Prostate gland (tissue), 2 donors: ENCODE measurements around the gene TMEM44. TPM values are rescaled to one million over a fixed set of nuclear protein-coding genes. Genes with fewer than 3 reads are reported as not detected.

Experiments
- DNase-seq: peaks from one replicate; pipeline ENCODE4 v3.0.0-alpha.2; 2019; ENCODE audit warnings: low spot score
- H3K27ac ChIP-seq, 2 donors: fragments of 200-600 bp; sonication (generic); 2 replicates each; pipeline ENCODE4 v1.5.1; 2017 to 2019
- H3K27me3 ChIP-seq: fragments of 200-600 bp; sonication (generic); replicated peaks from 2 replicates; pipeline ENCODE4 v1.5.1; 2019; ENCODE audit not compliant: insufficient read depth
- H3K36me3 ChIP-seq, 2 donors: fragments of 200-600 bp; sonication (generic); 1 replicate in 1 of 2; 2 replicates in 1 of 2; pipeline versions ENCODE4 v1.5.1 to v1.8.1; 2017 to 2019
- H3K4me1 ChIP-seq: fragments of 200-600 bp; sonication (generic); replicated peaks from 2 replicates; pipeline ENCODE4 v1.5.1; 2019
- H3K4me3 ChIP-seq, 2 donors: fragments of 200-600 bp; sonication (generic); 2 replicates each; pipeline ENCODE4 v1.5.1; 2017 to 2019
- H3K9me3 ChIP-seq: fragments of 200-600 bp; sonication (generic); 2 replicates; pipeline ENCODE4 v1.5.1; 2017
- CTCF ChIP-seq, 4 experiments: fragments of 200-600 bp in 2 of 4; fragments of 450-650 bp in 2 of 4; sonication (generic) in 2 of 4; IDR thresholded peaks; 1 replicate in 3 of 4; 2 replicates in 1 of 4; pipeline ENCODE4 v1.5.1; 2016 to 2019; ENCODE audit warnings: antibody characterized with exemption in 4 of 4, mild to moderate bottlenecking in 2 of 4, moderate library complexity in 2 of 4
- POLR2A ChIP-seq: fragments of 450-650 bp; IDR thresholded peaks from one replicate; pipeline ENCODE4 v1.6.1; 2016; ENCODE audit warnings: antibody characterized with exemption, mild to moderate bottlenecking
- POLR2AphosphoS5 ChIP-seq: sonication (generic); formaldehyde crosslinking; IDR thresholded peaks from one replicate; pipeline ENCODE4 v1.6.1; 2017; ENCODE audit warnings: antibody characterized with exemption
- WGBS: methylation state at CpG from one replicate; pipeline ENCODE4 v1.1.5; 2018; 5-methylcytosine and 5-hydroxymethylcytosine counted together
- intact Hi-C: fragments of 100-400 bp; cut with DNase I; formaldehyde crosslinking; loops from one replicate; pipeline ENCODE4 v1.14.2; 2022
- total RNA-seq, 2 donors: library from RNA; depleted of rRNA; stranded (reverse); fragments of >200 nt; gene quantifications; one replicate each; pipeline ENCODE4 v1.1.0, GENCODE V29; 2016

The TMEM44 gene
- total RNA-seq, 2 donors from 2014 or later: 11.0 to 11.1 TPM

- Histone ChIP-seq H3K36me3 (no peaks in the 10 kb centered on the region), H3K27ac (no peak overlapping the region), H3K9me3 (no peaks in the 10 kb centered on the region), H3K27me3 (no peaks in the 10 kb centered on the region), H3K4me3 (no peak overlapping the region), H3K4me1 (no peaks in the 10 kb centered on the region)
- TF ChIP-seq CTCF (IDR thresholded peaks at IDR 0.05) (no peak), POLR2AphosphoS5 (no peak), POLR2A (no peak)
- no peak for DNase-seq
- WGBS: 97% methylated on average over 14 of the region's 14 CpGs
- intact Hi-C loops: no loop called here
Measured at GRCh38 chr3:194617143-194617671, 16.0 kb downstream of the TMEM44 start.

- Histone ChIP-seq H3K4me3 (no peak overlapping the region), H3K4me1 (no peaks in the 10 kb centered on the region), H3K27ac (no peak overlapping the region), H3K9me3 (no peaks in the 10 kb centered on the region), H3K36me3 (no peaks in the 10 kb centered on the region), H3K27me3 (no peaks in the 10 kb centered on the region)
- TF ChIP-seq CTCF (IDR thresholded peaks at IDR 0.05): no peak
- TF ChIP-seq POLR2A: no peak
- TF ChIP-seq POLR2AphosphoS5: no peak
- intact Hi-C loops: no loop called here
- DNase-seq: no peak
- 88% methylated on average over 11 of the region's 11 CpGs for WGBS
Measured at GRCh38 chr3:194615226-194615625, 18.0 kb downstream of the TMEM44 start.

- Histone ChIP-seq H3K4me1 (no peaks in the 10 kb centered on the region), H3K9me3 (no peaks in the 10 kb centered on the region), H3K27me3 (no peaks in the 10 kb centered on the region), H3K27ac (no peak overlapping the region), H3K4me3 (no peak overlapping the region), H3K36me3 (no peaks in the 10 kb centered on the region)
- DNase-seq: no peak
- no peak for TF ChIP-seq POLR2AphosphoS5
- TF ChIP-seq POLR2A: no peak
- no peak for TF ChIP-seq CTCF (IDR thresholded peaks at IDR 0.05)
- WGBS: 81% methylated on average over 8 of the region's 8 CpGs
- intact Hi-C loops: no loop called here
Measured at GRCh38 chr3:194612221-194612620, 21.0 kb downstream of the TMEM44 start.

- no peak for DNase-seq
- no peak for TF ChIP-seq POLR2A
- no peak for TF ChIP-seq CTCF (IDR thresholded peaks at IDR 0.05)
- TF ChIP-seq POLR2AphosphoS5: no peak
- H3K27ac ChIP-seq: no peak overlapping the region
- 96% methylated on average over 3 of the region's 3 CpGs for WGBS
- H3K9me3 ChIP-seq: no peaks in the 10 kb centered on the region
- H3K36me3 ChIP-seq: no peaks in the 10 kb centered on the region
- no peak overlapping the region for H3K4me3 ChIP-seq
- intact Hi-C loops: no loop called here
- no peaks in the 10 kb centered on the region for H3K27me3 ChIP-seq
- H3K4me1 ChIP-seq: no peaks in the 10 kb centered on the region
Measured at GRCh38 chr3:194610689-194611088, 22.5 kb downstream of the TMEM44 start.

- H3K9me3 ChIP-seq: no peaks in the 10 kb centered on the region
- 93% methylated on average over 13 of the region's 13 CpGs for WGBS
- no peaks in the 10 kb centered on the region for H3K4me1 ChIP-seq
- DNase-seq: no peak
- TF ChIP-seq POLR2AphosphoS5 (no peak), POLR2A (no peak), CTCF (IDR thresholded peaks at IDR 0.05) (no peak)
- H3K27ac ChIP-seq: no peak overlapping the region
- H3K36me3 ChIP-seq: no peaks in the 10 kb centered on the region
- H3K27me3 ChIP-seq: no peaks in the 10 kb centered on the region
- intact Hi-C loops: no loop called here
- no peak overlapping the region for H3K4me3 ChIP-seq
Measured at GRCh38 chr3:194609601-194610000, 23.6 kb downstream of the TMEM44 start.
